ENCODE results near the gene HOXA3.

HOXA3 gene

GRCh38 chr7:27165089-27165995 is 13.0 kb upstream of the HOXA3 start, which contains the start of gene HOXA9:
TSS of gene HOXA9 (minus strand) at chr7:27165537. CDS start at chr7:27165457, 80 bp downstream.
- DNase-seq: no peak

GRCh38 chr7:27164367-27165088 is 12.1 kb upstream of the HOXA3 start:
- no peak for DNase-seq

- no peak for DNase-seq
Observed at GRCh38 chr7:27164045-27164366, 11.6 kb upstream of the HOXA3 start.

GRCh38 chr7:27163288-27164044 is 11.1 kb upstream of the HOXA3 start:
- DNase-seq: no peak

- DNase-seq: no peak
Observed at GRCh38 chr7:27162561-27163287, 10.3 kb upstream of the HOXA3 start.

GRCh38 chr7:27161721-27162560 is 9.6 kb upstream of the HOXA3 start:
- DNase-seq: no peak

GRCh38 chr7:27161214-27161720 is 8.9 kb upstream of the HOXA3 start:
- no peak for DNase-seq

GRCh38 chr7:27160546-27161213 is 8.3 kb upstream of the HOXA3 start:
- DNase-seq: peak; percentile 76

GRCh38 chr7:27160145-27160545 is 7.8 kb upstream of the HOXA3 start:
- DNase-seq: no peak

- no peak for DNase-seq
Observed at GRCh38 chr7:27159266-27160144, 7.1 kb upstream of the HOXA3 start.

- no peak for DNase-seq
Observed at GRCh38 chr7:27158436-27159265, 6.3 kb upstream of the HOXA3 start.

GRCh38 chr7:27157702-27158431 is 5.5 kb upstream of the HOXA3 start:
- no peak for DNase-seq

GRCh38 chr7:27156916-27157701 is 4.7 kb upstream of the HOXA3 start:
- DNase-seq: no peak

GRCh38 chr7:27156508-27156898 is 4.1 kb upstream of the HOXA3 start, which contains the start of gene HOXA7:
TSS of gene HOXA7 (minus strand) at chr7:27156675. CDS start at chr7:27156545, 130 bp downstream.
- no peak for DNase-seq

GRCh38 chr7:27155816-27156507 is 3.6 kb upstream of the HOXA3 start:
- DNase-seq: no peak

All from NCI-H345 (cell line).